Activated CD8-positive, alpha-beta T cell treated with anti-CD3 and anti-CD28 coated beads for 36 hours (primary cell): ENCODE measurements around the gene TPSG1. TPM values are rescaled to one million over a fixed set of nuclear protein-coding genes. Genes with fewer than 3 reads are reported as not detected.

Experiments used
- ATAC-seq: fragments of 200-7000 bp; cut with Tn5 transposase; one replicate; pipeline ENCODE4 v1.10.0; 2021; ENCODE audit warnings: mild to moderate bottlenecking, moderate library complexity
- CTCF ChIA-PET: fragments of 350-600 bp; sonication (Branson Sonifier 250); formaldehyde crosslinking; loops from one replicate; lab custom pipeline; 2021; ENCODE audit warnings: antibody characterized with exemption; lab: Charles Lee
- POLR2A ChIA-PET: fragments of 350-600 bp; sonication (Branson Sonifier 250); formaldehyde crosslinking; loops from one replicate; lab custom pipeline; 2021; ENCODE audit warnings: antibody characterized with exemption; lab: Charles Lee
- DNase-seq: peaks from one replicate; pipeline ENCODE4 v3.0.0-alpha.2; 2020
- H3K27ac Mint-ChIP-seq: one replicate; pipeline ENCODE4 v1.8.0; 2021; ENCODE audit warnings: mild to moderate bottlenecking, mixed read lengths
- H3K27me3 Mint-ChIP-seq: one replicate; pipeline ENCODE4 v1.8.0; 2021; ENCODE audit warnings: mixed read lengths
- H3K36me3 Mint-ChIP-seq: one replicate; pipeline ENCODE4 v1.8.0; 2021; ENCODE audit warnings: low read depth, mixed read lengths
- H3K4me1 Mint-ChIP-seq: one replicate; pipeline ENCODE4 v1.8.0; 2021; ENCODE audit warnings: low read depth, mixed read lengths
- H3K4me3 Mint-ChIP-seq: one replicate; pipeline ENCODE4 v1.8.0; 2021; ENCODE audit warnings: mild to moderate bottlenecking, moderate library complexity, mixed read lengths
- H3K9me3 Mint-ChIP-seq: one replicate; pipeline ENCODE4 v1.8.0; 2021; ENCODE audit warnings: mixed read lengths
- intact Hi-C: fragments of 100-400 bp; cut with micrococcal nuclease; formaldehyde crosslinking; loops from one replicate; pipeline ENCODE4 v1.10.0; 2022
- total RNA-seq, 2 experiments: library from RNA; stranded (reverse); gene quantifications; one replicate each; pipeline ENCODE4 v1.2.3, GENCODE V29; 2021
- TF ChIP-seq, protein P1 (sequence below): fragments of 200-600 bp; IDR thresholded peaks from one replicate; pipeline ENCODE4 v1.8.0; 2022; ENCODE audit warnings: antibody characterized with exemption, mild to moderate bottlenecking

Gene TPSG1
- total RNA-seq, 2 experiments from 2014 or later: not detected

- DNase-seq (no peak), ATAC-seq (no peak)
- POLR2A ChIA-PET: no interaction called here
- TF ChIP-seq, protein P1, sequence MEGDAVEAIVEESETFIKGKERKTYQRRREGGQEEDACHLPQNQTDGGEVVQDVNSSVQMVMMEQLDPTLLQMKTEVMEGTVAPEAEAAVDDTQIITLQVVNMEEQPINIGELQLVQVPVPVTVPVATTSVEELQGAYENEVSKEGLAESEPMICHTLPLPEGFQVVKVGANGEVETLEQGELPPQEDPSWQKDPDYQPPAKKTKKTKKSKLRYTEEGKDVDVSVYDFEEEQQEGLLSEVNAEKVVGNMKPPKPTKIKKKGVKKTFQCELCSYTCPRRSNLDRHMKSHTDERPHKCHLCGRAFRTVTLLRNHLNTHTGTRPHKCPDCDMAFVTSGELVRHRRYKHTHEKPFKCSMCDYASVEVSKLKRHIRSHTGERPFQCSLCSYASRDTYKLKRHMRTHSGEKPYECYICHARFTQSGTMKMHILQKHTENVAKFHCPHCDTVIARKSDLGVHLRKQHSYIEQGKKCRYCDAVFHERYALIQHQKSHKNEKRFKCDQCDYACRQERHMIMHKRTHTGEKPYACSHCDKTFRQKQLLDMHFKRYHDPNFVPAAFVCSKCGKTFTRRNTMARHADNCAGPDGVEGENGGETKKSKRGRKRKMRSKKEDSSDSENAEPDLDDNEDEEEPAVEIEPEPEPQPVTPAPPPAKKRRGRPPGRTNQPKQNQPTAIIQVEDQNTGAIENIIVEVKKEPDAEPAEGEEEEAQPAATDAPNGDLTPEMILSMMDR: no peak
- intact Hi-C loops: no loop called here
- Mint-ChIP-seq H3K27ac (no peak overlapping the region), H3K36me3 (no peaks in the 10 kb centered on the region), H3K4me1 (no peaks in the 10 kb centered on the region), H3K9me3 (no peaks in the 10 kb centered on the region), H3K27me3 (no peaks in the 10 kb centered on the region), H3K4me3 (no peak overlapping the region)
- CTCF ChIA-PET: no interaction called here
Observed at GRCh38 chr16:1213796-1214372, 11.2 kb downstream of the TPSG1 start.

- peaks cover 2% of the 10 kb centered on the region for H3K4me1 Mint-ChIP-seq
- ATAC-seq (no peak), DNase-seq (no peak)
- H3K36me3 Mint-ChIP-seq: no peaks in the 10 kb centered on the region
- H3K4me3 Mint-ChIP-seq: no peak overlapping the region
- ChIA-PET POLR2A (no interaction called here), CTCF (no interaction called here)
- H3K9me3 Mint-ChIP-seq: no peaks in the 10 kb centered on the region
- TF ChIP-seq, protein P1: no peak
- H3K27me3 Mint-ChIP-seq: no peaks in the 10 kb centered on the region
- intact Hi-C loops: no loop called here
- H3K27ac Mint-ChIP-seq: no peak overlapping the region
Observed at GRCh38 chr16:1213231-1213630, 11.8 kb downstream of the TPSG1 start.

GRCh38 chr16:1212616-1213194 lies 12.4 kb downstream of the TPSG1 start:
- TF ChIP-seq, protein P1: no peak
- no peaks in the 10 kb centered on the region for H3K27me3 Mint-ChIP-seq
- H3K4me1 Mint-ChIP-seq: peaks cover 4% of the 10 kb centered on the region
- no peaks in the 10 kb centered on the region for H3K36me3 Mint-ChIP-seq
- intact Hi-C loops: no loop called here
- no peak overlapping the region for H3K4me3 Mint-ChIP-seq
- POLR2A ChIA-PET: no interaction called here
- ATAC-seq (no peak), DNase-seq (no peak)
- no peaks in the 10 kb centered on the region for H3K9me3 Mint-ChIP-seq
- CTCF ChIA-PET: no interaction called here
- H3K27ac Mint-ChIP-seq: no peak overlapping the region

- peaks cover 4% of the 10 kb centered on the region for H3K4me1 Mint-ChIP-seq
- ATAC-seq (no peak), DNase-seq (no peak)
- intact Hi-C loops: no loop called here
- POLR2A ChIA-PET: no interaction called here
- no peaks in the 10 kb centered on the region for H3K9me3 Mint-ChIP-seq
- CTCF ChIA-PET: no interaction called here
- no peaks in the 10 kb centered on the region for H3K36me3 Mint-ChIP-seq
- TF ChIP-seq, protein P1: no peak
- no peak overlapping the region for H3K4me3 Mint-ChIP-seq
- no peaks in the 10 kb centered on the region for H3K27me3 Mint-ChIP-seq
- H3K27ac Mint-ChIP-seq: no peak overlapping the region
Observed at GRCh38 chr16:1211451-1212268, 13.4 kb downstream of the TPSG1 start.

- no peak overlapping the region for H3K27ac Mint-ChIP-seq
- POLR2A ChIA-PET: no interaction called here
- TF ChIP-seq, protein P1: no peak
- H3K4me3 Mint-ChIP-seq: no peak overlapping the region
- no peaks in the 10 kb centered on the region for H3K36me3 Mint-ChIP-seq
- peaks cover 4% of the 10 kb centered on the region for H3K4me1 Mint-ChIP-seq
- H3K27me3 Mint-ChIP-seq: no peaks in the 10 kb centered on the region
- intact Hi-C loops: no loop called here
- CTCF ChIA-PET: no interaction called here
- DNase-seq (no peak), ATAC-seq (no peak)
- H3K9me3 Mint-ChIP-seq: no peaks in the 10 kb centered on the region
Observed at GRCh38 chr16:1210461-1210860, 14.6 kb downstream of the TPSG1 start.
